Amygdala (tissue), 56 donors: Measurements from ENCODE around the gene SLC32A1.

Experiments used
- DNase-seq, 56 donors: peaks; one replicate each; lab custom pipeline; 2025; lab: John Stamatoyannopoulos, UW

The SLC32A1 gene, protein sequence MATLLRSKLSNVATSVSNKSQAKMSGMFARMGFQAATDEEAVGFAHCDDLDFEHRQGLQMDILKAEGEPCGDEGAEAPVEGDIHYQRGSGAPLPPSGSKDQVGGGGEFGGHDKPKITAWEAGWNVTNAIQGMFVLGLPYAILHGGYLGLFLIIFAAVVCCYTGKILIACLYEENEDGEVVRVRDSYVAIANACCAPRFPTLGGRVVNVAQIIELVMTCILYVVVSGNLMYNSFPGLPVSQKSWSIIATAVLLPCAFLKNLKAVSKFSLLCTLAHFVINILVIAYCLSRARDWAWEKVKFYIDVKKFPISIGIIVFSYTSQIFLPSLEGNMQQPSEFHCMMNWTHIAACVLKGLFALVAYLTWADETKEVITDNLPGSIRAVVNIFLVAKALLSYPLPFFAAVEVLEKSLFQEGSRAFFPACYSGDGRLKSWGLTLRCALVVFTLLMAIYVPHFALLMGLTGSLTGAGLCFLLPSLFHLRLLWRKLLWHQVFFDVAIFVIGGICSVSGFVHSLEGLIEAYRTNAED

DNA sequence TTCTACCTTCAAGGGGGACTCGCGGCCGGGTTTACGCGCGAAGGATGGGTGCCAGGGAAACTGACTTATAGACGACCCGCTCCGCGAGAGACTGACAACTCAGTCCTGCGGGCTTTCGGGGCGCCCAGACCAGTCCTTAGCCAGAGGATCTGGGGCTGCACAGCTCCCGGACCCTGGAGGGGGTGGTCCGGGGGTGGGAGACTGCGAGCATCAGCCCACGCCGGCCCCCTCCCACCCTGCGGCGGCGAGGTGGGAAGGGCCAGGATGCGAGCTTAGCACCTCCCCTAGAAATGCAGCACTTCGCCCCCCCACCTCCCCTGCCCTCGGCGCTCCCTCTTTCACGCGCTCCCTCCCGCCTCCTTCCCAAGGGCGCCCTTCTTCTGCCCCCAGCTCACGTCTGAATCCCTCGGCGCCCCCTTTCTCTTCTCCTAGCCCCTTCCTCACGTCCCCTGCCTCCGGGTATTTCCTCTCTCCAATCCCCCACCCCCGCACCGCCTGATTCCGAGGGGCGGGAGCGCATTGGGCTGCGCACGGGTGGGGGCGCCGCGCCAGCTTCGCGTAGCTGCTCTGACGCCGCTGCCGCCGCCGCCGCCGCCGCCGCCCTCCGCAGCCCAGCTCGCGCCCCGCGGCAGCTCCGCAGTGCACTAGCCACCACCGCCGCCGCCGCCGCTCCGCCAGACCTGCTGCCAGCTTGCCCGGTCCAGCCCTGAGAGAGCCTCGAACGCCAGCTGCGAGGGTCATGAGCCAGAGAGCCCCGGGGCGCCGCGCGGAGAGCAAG lies at the start of gene SLC32A1:
Gene SLC32A1 (plus strand): TSS at position 639 of the 778 bp plus-strand sequence. CDS start 239 bp downstream, outside the sequence.
- DNase-seq, result peak in 3 of 56 donors; percentile 3 to 30 (median 11)

DNA sequence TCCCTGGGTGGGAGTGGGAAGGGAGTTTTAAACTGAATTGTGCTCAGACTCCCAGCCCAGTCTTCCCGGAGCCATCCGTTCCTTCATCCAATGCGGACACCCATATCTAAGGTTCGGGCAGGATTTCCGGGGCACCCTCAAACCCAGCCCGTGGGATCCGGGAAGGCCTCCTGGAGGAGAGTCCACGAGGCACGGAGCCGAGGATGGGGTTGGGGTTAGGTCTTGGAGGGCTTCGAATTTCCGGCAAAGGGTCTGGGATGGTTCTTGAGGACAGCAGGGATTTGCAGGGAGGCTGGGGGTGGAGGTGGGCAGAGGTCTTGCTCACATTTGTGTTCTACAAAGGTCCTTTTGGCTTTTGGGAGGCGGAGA lies 49.5 kb upstream of the SLC32A1 start:
- DNase-seq, result peak in 4 of 56 donors; percentile 33 to 46 (median 40)

DNA sequence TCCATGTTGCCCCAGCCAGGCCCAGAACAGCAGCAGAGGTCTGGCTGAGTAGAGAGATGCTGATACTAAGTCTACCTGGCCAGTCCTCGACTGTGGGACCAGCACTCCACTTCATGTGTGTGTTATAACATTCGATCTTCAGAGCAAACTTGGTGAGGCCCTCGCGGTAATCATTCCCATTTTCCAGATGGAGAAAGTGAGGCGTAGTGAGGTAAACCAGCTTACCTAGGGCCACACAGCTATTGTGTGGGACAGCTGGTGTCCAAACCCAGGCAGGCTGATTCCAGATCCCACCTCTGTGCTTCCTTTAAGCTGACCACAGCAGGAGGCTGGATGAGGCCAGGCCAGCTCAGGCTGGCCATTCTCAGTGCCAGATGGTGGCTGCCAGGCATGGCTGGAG lies 47.7 kb upstream of the SLC32A1 start:
- no peak for DNase-seq

DNA sequence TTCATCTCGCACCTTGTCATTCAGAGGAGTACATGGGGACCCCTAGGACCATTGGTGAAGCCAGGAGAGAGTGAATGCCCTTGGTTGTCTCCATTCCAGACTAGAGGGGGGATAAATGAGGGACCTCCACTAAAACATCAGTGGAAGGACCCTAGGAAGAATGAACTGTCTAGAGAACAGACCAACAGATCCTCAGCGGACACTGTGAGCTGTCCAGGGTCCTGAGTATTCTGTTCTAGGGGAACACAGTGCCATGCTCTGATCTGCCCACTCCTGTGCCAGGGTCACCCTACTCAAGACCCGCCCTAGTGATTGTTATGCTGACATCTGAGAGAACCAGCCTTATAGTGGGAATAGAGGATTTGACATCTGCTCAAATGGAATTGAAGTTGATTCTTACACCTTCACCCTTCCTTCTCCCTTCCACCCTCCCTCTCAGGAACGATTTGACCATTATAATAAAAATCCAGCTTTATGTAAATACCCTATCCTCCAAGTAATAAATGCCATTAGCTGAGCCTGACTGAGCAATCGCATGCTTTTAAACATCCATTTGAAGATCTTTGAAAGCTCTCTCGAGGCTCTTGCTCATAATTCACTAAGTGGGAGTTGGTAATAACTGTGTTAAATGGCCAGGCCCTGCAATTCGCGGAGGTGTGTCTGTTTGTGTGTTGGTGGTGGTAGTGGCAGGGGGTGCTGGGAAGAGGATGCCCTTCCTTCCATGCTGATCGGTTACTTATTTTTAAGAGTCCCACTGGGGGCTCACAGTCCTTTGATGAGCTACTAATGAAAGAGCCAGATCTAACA lies 43.6 kb upstream of the SLC32A1 start:
- DNase-seq, result peak in 7 of 56 donors; percentile 2 to 21 (median 5)

- no peak for DNase-seq
Observed at GRCh38 chr20:38685271-38685670, 39.0 kb upstream of the SLC32A1 start.

GRCh38 chr20:38685853-38686473 lies 38.3 kb upstream of the SLC32A1 start:
- peak in 9 of 56 donors; percentile 2 to 37 (median 9) for DNase-seq

DNA sequence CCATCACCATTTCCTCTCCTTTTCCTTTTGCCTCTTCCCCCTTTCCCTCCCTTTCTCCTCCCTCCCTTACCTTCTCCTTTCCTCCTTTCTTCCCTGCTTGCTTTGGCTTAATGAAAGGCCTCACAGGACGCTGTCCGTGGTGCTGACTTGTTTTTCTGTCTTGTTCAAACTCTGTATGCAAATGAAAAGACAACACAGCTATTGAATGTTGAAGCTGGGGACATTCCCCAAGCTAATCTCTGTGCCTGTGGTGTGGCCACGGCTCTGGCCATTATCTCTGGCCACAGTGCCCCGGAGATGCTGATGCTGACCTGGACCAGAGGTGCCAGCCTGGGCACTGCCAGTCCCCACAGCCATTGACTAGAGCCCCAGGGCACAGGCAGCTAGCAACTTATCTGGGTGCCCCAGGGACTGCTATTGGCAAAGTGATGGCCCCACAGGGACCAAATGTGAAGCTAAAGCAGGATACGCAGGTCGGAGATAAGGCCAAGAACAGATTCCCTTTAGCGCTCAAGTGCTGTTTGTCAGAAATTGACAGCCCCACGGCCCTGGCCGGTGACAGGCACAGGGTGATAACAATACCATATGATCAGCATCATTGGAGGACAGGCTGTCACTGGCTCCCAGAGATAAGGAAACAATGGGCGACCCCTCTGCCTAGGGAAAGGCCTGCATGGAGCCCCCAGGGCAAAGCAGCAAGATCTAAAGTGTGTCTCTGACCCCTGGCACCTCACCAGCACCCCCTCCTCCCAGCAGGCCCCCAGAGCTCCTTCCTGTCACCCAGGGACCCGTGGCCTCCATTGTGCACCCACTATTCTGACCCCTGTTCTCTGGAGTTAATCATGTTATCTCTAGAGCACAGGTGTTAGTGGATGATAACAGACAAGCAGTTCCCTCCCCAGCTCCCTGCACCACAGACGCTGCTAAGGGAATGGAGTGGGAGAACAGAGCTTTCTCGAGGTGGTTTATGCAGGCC lies 31.6 kb upstream of the SLC32A1 start:
- DNase-seq, result peak in 30 of 56 donors; percentile 2 to 68 (median 16)

DNA sequence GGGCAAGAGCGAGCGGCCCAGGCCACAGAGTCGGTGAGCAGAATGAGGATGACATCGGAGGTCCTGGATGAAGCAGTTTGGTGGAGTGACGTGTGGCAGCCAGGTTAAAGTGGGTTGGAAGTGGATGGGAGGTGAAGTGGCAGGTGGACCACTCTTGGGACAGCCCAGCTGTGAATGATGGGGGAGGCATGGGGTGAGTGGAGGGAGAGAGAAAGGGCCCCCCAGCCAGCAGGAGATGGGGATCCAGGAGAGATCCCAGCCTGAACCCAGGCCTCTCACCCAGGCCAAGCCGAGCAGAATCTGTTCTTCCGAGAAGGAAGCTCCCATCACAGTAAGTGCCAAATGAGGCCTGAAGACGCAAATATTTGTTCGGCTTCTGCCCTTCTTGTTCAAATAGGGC lies 27.0 kb upstream of the SLC32A1 start:
- DNase-seq, result no peak

DNA sequence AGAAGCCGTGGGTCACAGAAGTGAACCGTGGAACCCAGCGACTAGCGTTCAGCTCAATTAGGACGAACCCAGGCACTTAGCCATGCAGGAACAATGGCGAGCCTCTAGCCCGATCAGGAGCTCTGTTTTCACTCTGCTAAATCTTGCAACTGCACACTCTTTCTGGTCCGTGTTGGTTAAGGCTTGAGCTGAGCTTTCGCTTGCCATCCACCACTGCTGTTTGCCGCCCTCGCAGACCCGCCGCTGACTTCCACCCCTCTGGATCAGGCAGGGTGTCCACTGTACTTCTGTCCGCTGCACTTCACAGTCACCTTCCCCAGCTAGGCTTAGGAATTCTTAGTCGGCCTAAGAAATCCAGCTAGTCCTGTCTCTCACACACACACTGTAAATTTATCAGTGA lies 25.7 kb upstream of the SLC32A1 start:
- no peak for DNase-seq

- no peak for DNase-seq
Observed at GRCh38 chr20:38700141-38700540, 24.1 kb upstream of the SLC32A1 start.

- no peak for DNase-seq
Observed at GRCh38 chr20:38700926-38701325, 23.4 kb upstream of the SLC32A1 start.

DNA sequence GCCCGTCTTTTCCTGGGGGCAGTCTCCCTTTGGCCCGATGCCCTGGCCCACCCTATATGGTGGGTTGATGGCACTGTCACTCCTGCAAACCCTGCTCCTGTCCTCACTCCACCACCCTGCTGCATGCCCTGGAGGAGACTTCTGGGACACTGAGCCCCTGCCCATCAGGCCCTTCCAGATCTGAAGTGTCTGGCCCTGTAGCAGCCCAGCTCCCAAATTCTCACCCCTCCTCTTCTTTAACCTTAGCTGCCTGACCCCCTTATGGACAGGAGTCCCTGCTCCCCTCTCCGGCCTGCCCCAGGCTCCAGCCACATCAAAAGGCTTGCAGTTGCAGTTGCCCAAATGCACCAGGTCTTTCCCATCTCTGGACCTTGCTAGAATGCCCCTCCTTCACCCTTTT lies 20.8 kb upstream of the SLC32A1 start:
- no peak for DNase-seq

DNA sequence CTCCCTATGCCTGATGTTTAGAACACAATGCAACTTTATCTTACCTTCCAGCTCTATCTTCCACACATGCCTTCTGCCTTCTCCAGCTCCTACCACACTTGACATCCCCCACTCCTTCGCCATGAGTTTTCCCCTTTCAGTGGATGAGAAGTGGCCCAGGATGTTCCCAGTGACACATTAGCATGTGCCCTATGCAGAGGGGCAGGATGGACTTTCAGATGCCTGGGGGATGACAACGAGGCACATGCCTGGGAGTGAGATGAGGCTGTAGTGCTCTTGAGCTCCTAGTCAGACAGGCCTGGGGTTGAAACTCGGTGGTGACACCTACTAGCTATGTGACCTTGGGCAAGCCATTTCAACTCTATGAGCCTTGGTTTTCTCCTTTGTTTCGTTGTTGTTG lies 20.1 kb upstream of the SLC32A1 start:
- DNase-seq, result no peak

GRCh38 chr20:38706509-38706908 lies 17.8 kb upstream of the SLC32A1 start:
- DNase-seq, result peak in 8 of 56 donors; percentile 7 to 40 (median 18)

- DNase-seq, result no peak
Observed at GRCh38 chr20:38714308-38714707, 10.0 kb upstream of the SLC32A1 start.

GRCh38 chr20:38715646-38716045 lies 8.6 kb upstream of the SLC32A1 start:
- no peak for DNase-seq

DNA sequence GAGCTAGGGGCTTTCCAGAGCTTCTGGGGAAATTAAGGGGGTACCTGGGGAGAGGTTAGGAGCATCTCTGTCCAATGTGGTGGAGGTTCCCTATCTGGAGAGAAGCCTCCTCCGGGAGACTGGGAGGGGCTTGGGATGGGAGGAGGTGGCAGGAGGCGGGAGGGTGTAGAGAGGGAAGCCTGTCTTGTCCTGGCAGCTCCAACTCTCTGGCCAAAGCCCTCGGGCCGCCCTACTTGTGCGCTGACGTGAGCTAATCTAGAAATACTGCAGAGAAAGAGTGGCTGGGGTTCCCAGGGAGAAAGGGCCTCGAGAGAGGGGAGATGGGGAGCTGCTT lies 1.6 kb upstream of the SLC32A1 start:
- DNase-seq, result no peak

GRCh38 chr20:38723017-38723847 lies 1.1 kb upstream of the SLC32A1 start:
- DNase-seq, result no peak
